Stimulated activated CD4-positive, alpha-beta T cell treated with anti-CD3 and anti-CD28 coated beads, TNF-alpha, amount 100 ng/mL, for 1 hour (primary cell): ENCODE data around the gene OST4.

Experiments used
- DNase-seq, 3 donors: peaks; one replicate each; pipeline ENCODE4 v3.0.0-alpha.2; 2020; ENCODE audit warnings: low read depth in 3 of 3, low spot score in 1 of 3

Gene OST4

GRCh38 chr2:27054721-27055120 is 16.7 kb downstream of the OST4 start:
- DNase-seq: no peak

GRCh38 chr2:27053776-27054175 is 17.7 kb downstream of the OST4 start:
- no peak for DNase-seq

- no peak for DNase-seq
Observed at GRCh38 chr2:27053321-27053720, 18.1 kb downstream of the OST4 start.

GRCh38 chr2:27051902-27052645 is 19.4 kb downstream of the OST4 start:
- DNase-seq: peak in 1 of 3 donors; percentile 3

- DNase-seq: peak; percentile 90 to 94 (median 93)
Observed at GRCh38 chr2:27050996-27051901, 20.2 kb downstream of the OST4 start, which contains the start of gene AGBL5. TSS of gene AGBL5 (plus strand) at chr2:27051668. CDS start at chr2:27052959, 1,291 bp downstream.

GRCh38 chr2:27050281-27050995 is 21.0 kb downstream of the OST4 start:
- peak; percentile 75 to 94 (median 92) for DNase-seq

GRCh38 chr2:27049422-27050280 is 21.8 kb downstream of the OST4 start:
- DNase-seq: peak; percentile 27 to 55 (median 36)

GRCh38 chr2:27042985-27043634 is 28.3 kb downstream of the OST4 start:
- DNase-seq: no peak

- no peak for DNase-seq
Observed at GRCh38 chr2:27042159-27042661, 29.2 kb downstream of the OST4 start.

- DNase-seq: no peak
Observed at GRCh38 chr2:27041752-27042151, 29.7 kb downstream of the OST4 start.

- DNase-seq: no peak
Observed at GRCh38 chr2:27040282-27040681, 31.2 kb downstream of the OST4 start.

GRCh38 chr2:27039871-27040270 is 31.6 kb downstream of the OST4 start:
- no peak for DNase-seq

- no peak for DNase-seq
Observed at GRCh38 chr2:27039426-27039825, 32.0 kb downstream of the OST4 start.

GRCh38 chr2:27038631-27039339 is 32.7 kb downstream of the OST4 start:
- DNase-seq: no peak

- no peak for DNase-seq
Observed at GRCh38 chr2:27038012-27038411, 33.4 kb downstream of the OST4 start.

GRCh38 chr2:27033253-27033852 is 38.1 kb downstream of the OST4 start:
- DNase-seq: no peak

- peak; percentile 43 to 73 (median 58) for DNase-seq
Observed at GRCh38 chr2:27032495-27033252, 38.8 kb downstream of the OST4 start, which contains the start of gene TMEM214. TSS of gene TMEM214 (plus strand) at chr2:27032965. CDS start at chr2:27033016, 51 bp downstream.

GRCh38 chr2:27029051-27029450 is 42.4 kb downstream of the OST4 start:
- DNase-seq: no peak
